H9 (cell line): ENCODE data around the gene OR51F1. TPM values are rescaled to one million over a fixed set of nuclear protein-coding genes. Genes with fewer than 3 reads are reported as not detected.

Source experiments
- DNase-seq: peaks from one replicate; pipeline ENCODE4 v3.0.0-alpha.2; 2017
- H2AFZ ChIP-seq: one replicate; pipeline ENCODE4 v1.6.1; 2013; ENCODE audit warnings: mild to moderate bottlenecking, low read length, control low read depth, moderate library complexity
- H2AK5ac ChIP-seq: 2 replicates; pipeline ENCODE4 v1.6.1; 2013; ENCODE audit warnings: low read length, control low read depth, mixed read lengths; ENCODE audit not compliant: insufficient read length
- H2BK120ac ChIP-seq: one replicate; pipeline ENCODE4 v1.6.1; 2013; ENCODE audit warnings: low read depth, mild to moderate bottlenecking, low read length, control low read depth, inconsistent platforms; ENCODE audit not compliant: poor library complexity, severe bottlenecking
- H2BK12ac ChIP-seq: 2 replicates; pipeline ENCODE4 v1.6.1; 2013; ENCODE audit warnings: low read length, control low read depth, mixed read lengths, low read depth; ENCODE audit not compliant: insufficient read length
- H2BK15ac ChIP-seq: 2 replicates; pipeline ENCODE4 v1.6.1; 2013; ENCODE audit warnings: low read depth, low read length, control low read depth
- H2BK20ac ChIP-seq: one replicate; pipeline ENCODE4 v1.6.1; 2013; ENCODE audit warnings: low read depth, mild to moderate bottlenecking, low read length, control low read depth, inconsistent platforms; ENCODE audit not compliant: poor library complexity, severe bottlenecking
- H2BK5ac ChIP-seq: 2 replicates; pipeline ENCODE4 v1.6.1; 2013; ENCODE audit warnings: low read length, control low read depth, mixed read lengths; ENCODE audit not compliant: insufficient read length
- H3K14ac ChIP-seq: 2 replicates; pipeline ENCODE4 v1.6.1; 2013; ENCODE audit warnings: low read length, control low read depth; ENCODE audit not compliant: insufficient read depth
- H3K18ac ChIP-seq: 2 replicates; pipeline ENCODE4 v1.6.1; 2013; ENCODE audit warnings: low read depth, mild to moderate bottlenecking, mixed read lengths, low read length, control low read depth; ENCODE audit not compliant: insufficient read length
- H3K23ac ChIP-seq: 2 replicates; pipeline ENCODE4 v1.6.1; 2013; ENCODE audit warnings: low read length, control low read depth, mixed read lengths, low read depth; ENCODE audit not compliant: insufficient read length
- H3K23me2 ChIP-seq: 2 replicates; pipeline ENCODE4 v1.6.1; 2013; ENCODE audit warnings: low read depth, mild to moderate bottlenecking, mixed read lengths, low read length, control low read depth; ENCODE audit not compliant: insufficient read length, poor library complexity, severe bottlenecking
- H3K27ac ChIP-seq: 2 replicates; pipeline ENCODE4 v1.5.1; 2013; ENCODE audit warnings: low read length, control low read depth, mixed read lengths, low read depth; ENCODE audit not compliant: insufficient read length
- H3K27me3 ChIP-seq: 2 replicates; pipeline ENCODE4 v1.6.1; 2013; ENCODE audit warnings: low read length, control low read depth, inconsistent platforms; ENCODE audit not compliant: insufficient read depth
- H3K4ac ChIP-seq: 2 replicates; pipeline ENCODE4 v1.6.1; 2013; ENCODE audit warnings: low read depth, mild to moderate bottlenecking, control low read depth, inconsistent platforms, low read length, moderate library complexity
- H3K4me1 ChIP-seq: 2 replicates; pipeline ENCODE4 v1.6.1; 2013; ENCODE audit warnings: low read length, control low read depth, inconsistent platforms; ENCODE audit not compliant: insufficient read depth
- H3K4me2 ChIP-seq: 2 replicates; pipeline ENCODE4 v1.6.1; 2013; ENCODE audit warnings: low read length, control low read depth, mixed read lengths; ENCODE audit not compliant: insufficient read length, insufficient read depth
- H3K56ac ChIP-seq: 2 replicates; pipeline ENCODE4 v1.6.1; 2013; ENCODE audit warnings: low read depth, mild to moderate bottlenecking, mixed read lengths, low read length, control low read depth; ENCODE audit not compliant: insufficient read length
- H3K79me1 ChIP-seq: 2 replicates; pipeline ENCODE4 v1.6.1; 2013; ENCODE audit warnings: low read depth, mild to moderate bottlenecking, moderate library complexity, low read length, control low read depth, inconsistent platforms; ENCODE audit not compliant: insufficient read depth, poor library complexity, severe bottlenecking
- H3K79me2 ChIP-seq: 2 replicates; pipeline ENCODE4 v1.6.1; 2013; ENCODE audit warnings: low read length, control low read depth, inconsistent platforms; ENCODE audit not compliant: insufficient read depth
- H3K9ac ChIP-seq: 2 replicates; pipeline ENCODE4 v1.6.1; 2013; ENCODE audit warnings: low read length, control low read depth, mixed read lengths; ENCODE audit not compliant: insufficient read length; ENCODE audit errors: extremely low read depth
- H3K9me3 ChIP-seq: one replicate; pipeline ENCODE4 v1.6.1; 2013; ENCODE audit warnings: low read depth, low read length, inconsistent platforms; ENCODE audit not compliant: control insufficient read depth
- H3T11ph ChIP-seq: one replicate; pipeline ENCODE4 v1.6.1; 2013; ENCODE audit warnings: mild to moderate bottlenecking, low read length, control low read depth, inconsistent platforms
- H4K20me1 ChIP-seq: one replicate; pipeline ENCODE4 v1.6.1; 2013; ENCODE audit not compliant: control insufficient read depth, insufficient read length, insufficient read depth
- H4K5ac ChIP-seq: 2 replicates; pipeline ENCODE4 v1.6.1; 2013; ENCODE audit warnings: low read depth, mild to moderate bottlenecking, mixed read lengths, low read length, control low read depth; ENCODE audit not compliant: insufficient read length
- H4K8ac ChIP-seq: replicated peaks from 2 replicates; pipeline ENCODE4 v1.6.1; 2013; ENCODE audit warnings: low read length, control low read depth, mixed read lengths, low read depth; ENCODE audit not compliant: insufficient read length
- H4K91ac ChIP-seq: 2 replicates; pipeline ENCODE4 v1.6.1; 2013; ENCODE audit warnings: low read depth, mild to moderate bottlenecking, moderate library complexity, mixed read lengths, low read length, control low read depth; ENCODE audit not compliant: insufficient read length
- H3K27ac Mint-ChIP-seq, 3 experiments: 2 replicates in 2 of 3; 3 replicates in 1 of 3; pipeline ENCODE4 v1.8.0; 2020 to 2021; ENCODE audit warnings: mixed read lengths in 3 of 3, mild to moderate bottlenecking in 1 of 3, moderate library complexity in 1 of 3
- H3K27me3 Mint-ChIP-seq: 2 replicates; pipeline ENCODE4 v1.8.0; 2021; ENCODE audit warnings: low read depth, mild to moderate bottlenecking, moderate library complexity, mixed read lengths
- H3K36me3 Mint-ChIP-seq, 3 experiments: 2 replicates in 2 of 3; 3 replicates in 1 of 3; pipeline ENCODE4 v1.8.0; 2020 to 2021; ENCODE audit warnings: low read depth in 3 of 3, mixed read lengths in 3 of 3; ENCODE audit not compliant: insufficient read depth in 1 of 3
- H3K4me1 Mint-ChIP-seq, 2 experiments: 2 replicates each; pipeline ENCODE4 v1.8.0; 2020; ENCODE audit warnings: mixed read lengths in 2 of 2
- H3K4me3 Mint-ChIP-seq, 2 experiments: 2 replicates in 1 of 2; 3 replicates in 1 of 2; pipeline ENCODE4 v1.8.0; 2020 to 2021; ENCODE audit warnings: mild to moderate bottlenecking in 2 of 2, mixed read lengths in 2 of 2, moderate library complexity in 1 of 2
- H3K9me3 Mint-ChIP-seq, 2 experiments: 2 replicates in 1 of 2; 3 replicates in 1 of 2; pipeline ENCODE4 v1.8.0; 2020; ENCODE audit warnings: mild to moderate bottlenecking in 2 of 2, mixed read lengths in 2 of 2, moderate library complexity in 1 of 2
- CTCF ChIP-seq: fragments of 200-600 bp; sonication (generic); conservative IDR thresholded peaks from 3 replicates; pipeline ENCODE4 v1.8.0; 2021; ENCODE audit warnings: antibody characterized with exemption, mild to moderate bottlenecking
- WGBS: extraction: QIAGEN DNeasy Blood & Tissue Kit; methylation state at CpG from one replicate; pipeline ENCODE4 v1.1.7; 2013; ENCODE audit warnings: missing lambda C conversion rate, low lambda C conversion rate, mixed read lengths; ENCODE audit not compliant: insufficient read length; ENCODE audit errors: extremely low coverage; 5-methylcytosine and 5-hydroxymethylcytosine counted together
- total RNA-seq: library from RNA; stranded (reverse); gene quantifications from 2 replicates; pipeline ENCODE4 v1.2.1, GENCODE V29; 2021

Gene OR51F1
- total RNA-seq, 1 experiment from 2014 or later = not detected

GRCh38 chr11:4782454-4782853, 12.7 kb upstream of the OR51F1 start:
- no peak overlapping the region for H3K4me3 Mint-ChIP-seq
- Histone ChIP-seq H3K27ac (no peak overlapping the region), H3K56ac (no peak overlapping the region), H3K23ac (no peak overlapping the region), H3K79me2 (no peaks in the 10 kb centered on the region), H3K9me3 (no peaks in the 10 kb centered on the region), H2BK20ac (no peak overlapping the region), H3K4me2 (no peak overlapping the region), H2AFZ (no peak overlapping the region), H2AK5ac (no peak overlapping the region), H2BK15ac (no peak overlapping the region), H3K9ac (no peak overlapping the region), H2BK5ac (no peak overlapping the region), H4K91ac (no peak overlapping the region), H3K4ac (no peak overlapping the region), H4K5ac (no peak overlapping the region), H3K14ac (no peak overlapping the region), H4K8ac (no peak overlapping the region), H3K4me1 (no peaks in the 10 kb centered on the region), H3K79me1 (no peaks in the 10 kb centered on the region), H4K20me1 (no peaks in the 10 kb centered on the region), H3K18ac (no peak overlapping the region), H2BK12ac (no peak overlapping the region), H3K27me3 (no peaks in the 10 kb centered on the region), H2BK120ac (no peak overlapping the region), H3K23me2 (no peaks in the 10 kb centered on the region), H3T11ph (no peak overlapping the region)
- no peak for TF ChIP-seq CTCF
- H3K9me3 Mint-ChIP-seq = peaks cover 17 to 24% of the 10 kb centered on the region in 2 experiments
- peaks cover 3 to 9% of the 10 kb centered on the region in 2 experiments; a peak in 3 of 4 replicates for H3K4me1 Mint-ChIP-seq
- DNase-seq = no peak
- H3K36me3 Mint-ChIP-seq = peaks cover 6 to 26% (median 13%) of the 10 kb centered on the region in 3 experiments; a peak in 6 of 7 replicates
- H3K27me3 Mint-ChIP-seq = no peaks in the 10 kb centered on the region
- WGBS = no CpG with 5 or more reads among the region's 1 CpG
- peak overlapping the region in 1 of 3 experiments; percentile 37; a peak in 1 of 7 replicates for H3K27ac Mint-ChIP-seq
